Skin of body (tissue), 2 donors: Measurements from ENCODE around the gene CNPY1. TPM values are rescaled to one million over a fixed set of nuclear protein-coding genes. Genes with fewer than 3 reads are reported as not detected.

Experiments
- DNase-seq: peaks from one replicate; lab custom pipeline; 2025; lab: John Stamatoyannopoulos, UW
- total RNA-seq: library from RNA; depleted of rRNA; stranded (reverse); fragments of >200 nt; gene quantifications from one replicate; pipeline ENCODE4 v1.2.3, GENCODE V29; 2014

CNPY1 gene
- total RNA-seq, 1 donor from 2014 or later: 0.10 TPM

DNA sequence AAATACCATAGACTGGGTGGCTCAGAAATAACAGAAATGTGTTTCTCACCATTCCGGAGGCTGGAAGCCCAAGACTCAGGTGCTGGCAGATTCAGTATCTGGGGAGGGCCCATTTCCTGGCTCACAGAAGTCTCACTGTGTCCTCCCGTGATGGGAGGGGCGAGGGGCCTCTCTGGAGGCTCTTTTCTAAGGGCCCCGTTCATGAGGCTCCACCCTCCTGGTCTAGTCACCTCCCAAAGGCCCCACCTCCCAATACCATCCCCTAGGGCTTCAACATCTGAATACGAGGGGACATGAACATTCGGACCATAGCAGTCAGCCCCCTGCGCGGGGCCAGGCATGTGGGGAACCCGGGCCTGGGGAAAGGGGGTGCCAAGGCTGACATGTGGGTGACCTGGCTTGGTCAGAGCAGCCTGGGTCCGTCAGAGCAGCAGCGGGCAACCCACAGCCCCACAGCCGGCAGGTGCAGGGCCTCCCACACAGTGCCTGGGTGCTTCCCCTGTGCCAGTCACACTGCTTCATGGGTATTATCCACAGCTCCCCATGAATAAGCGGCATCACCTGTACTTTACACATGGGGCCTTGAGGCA, 13.3 kb upstream of the CNPY1 start:
- no peak for DNase-seq

DNA sequence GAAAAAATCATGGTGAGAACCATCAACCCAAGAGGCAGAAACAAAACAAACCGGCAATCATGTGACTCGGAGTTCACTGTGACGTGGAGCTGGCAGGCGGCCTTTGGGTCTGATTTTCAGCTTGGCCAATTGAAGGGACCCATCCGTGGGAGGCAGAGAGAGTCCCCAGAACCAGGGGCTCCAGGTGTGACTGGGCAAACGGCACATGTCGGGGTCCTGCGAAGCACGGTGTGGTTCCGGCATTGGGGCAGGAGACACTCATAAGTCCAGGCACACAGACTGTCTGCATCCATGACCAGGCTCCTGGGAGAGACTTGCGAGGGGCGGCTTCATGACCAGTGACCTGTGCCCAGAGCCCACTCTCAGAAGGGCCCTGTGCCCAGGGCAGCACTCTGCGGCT, 12.6 kb upstream of the CNPY1 start:
- DNase-seq: no peak

GRCh38 chr7:155558351-155558750, 12.0 kb upstream of the CNPY1 start:
- no peak for DNase-seq

GRCh38 chr7:155557778-155558177, 11.4 kb upstream of the CNPY1 start:
- DNase-seq: no peak

DNA sequence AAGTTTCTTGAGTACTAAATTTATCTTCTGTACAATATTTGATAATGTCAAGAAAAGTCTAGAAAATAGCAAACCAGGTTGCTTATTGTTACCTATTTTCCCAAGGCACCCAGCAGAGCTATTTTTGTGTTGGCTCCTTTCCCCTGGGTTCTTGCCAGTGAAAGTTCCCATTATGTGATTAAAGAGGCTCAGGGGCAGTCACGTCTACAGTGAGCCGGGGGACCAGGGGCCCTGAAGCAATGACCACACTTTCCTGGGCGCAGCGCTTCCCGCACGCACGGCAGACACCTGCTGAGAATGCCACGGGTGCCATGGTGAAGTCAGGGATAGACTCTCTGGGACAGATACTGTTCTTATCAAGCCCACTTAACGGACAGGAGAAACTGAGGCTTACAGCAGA, 10.4 kb upstream of the CNPY1 start:
- DNase-seq: no peak

GRCh38 chr7:155555116-155555695, 8.8 kb upstream of the CNPY1 start:
- no peak for DNase-seq

GRCh38 chr7:155553871-155554270, 7.5 kb upstream of the CNPY1 start:
- DNase-seq: no peak

GRCh38 chr7:155551785-155552611, 5.6 kb upstream of the CNPY1 start:
- DNase-seq: no peak

DNA sequence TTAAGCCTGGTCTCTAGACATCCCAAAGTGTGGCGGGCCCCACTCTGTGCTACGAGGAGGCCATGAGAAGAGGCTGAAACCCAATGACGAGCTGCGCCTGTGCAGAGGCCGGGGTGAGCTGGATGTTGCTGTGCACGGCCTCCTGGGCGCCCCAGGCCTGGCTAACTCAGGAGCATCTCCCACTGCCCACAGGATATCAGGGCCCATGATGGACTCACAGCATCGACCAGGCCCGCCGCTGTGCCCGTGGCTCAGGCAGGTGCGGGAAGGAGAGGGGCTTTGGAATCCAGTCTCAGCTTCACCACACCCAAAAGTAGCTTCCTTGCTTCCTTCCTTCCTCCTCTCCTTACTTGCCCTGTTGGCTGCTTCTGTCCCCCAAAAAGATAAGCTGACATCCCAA, 4.6 kb upstream of the CNPY1 start:
- DNase-seq: no peak

GRCh38 chr7:155549226-155549625, 2.9 kb upstream of the CNPY1 start:
- no peak for DNase-seq

DNA sequence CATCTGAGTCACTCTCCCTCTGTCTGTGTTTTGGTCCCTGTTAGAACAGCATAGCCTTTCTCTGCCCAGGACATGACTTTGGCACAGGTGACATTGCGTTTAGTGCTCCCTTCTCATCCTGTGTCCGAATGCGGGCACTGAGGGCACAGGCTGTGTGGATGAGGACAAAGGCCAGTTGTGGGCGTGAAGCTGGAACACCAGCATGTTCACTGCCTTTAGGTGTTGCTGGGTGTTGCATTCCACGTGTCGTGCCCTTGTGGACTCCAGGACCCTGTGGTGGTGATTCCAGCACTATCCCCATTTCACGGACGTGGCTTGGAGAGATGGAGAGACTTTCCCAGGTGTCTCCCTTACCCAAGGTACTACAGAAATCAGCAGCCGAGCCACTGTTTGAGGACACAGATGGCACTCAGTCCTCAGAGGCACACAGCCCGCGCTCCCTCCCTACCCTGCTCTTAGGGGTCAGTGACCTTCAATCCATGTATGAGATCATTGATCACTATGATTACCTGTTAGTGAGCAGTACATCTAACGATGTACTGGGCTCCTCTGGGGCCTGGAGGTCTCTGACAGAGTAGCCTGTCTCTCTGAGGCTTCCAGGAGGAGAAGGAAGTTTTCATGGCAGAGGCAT, 917 bp upstream of the CNPY1 start:
- no peak for DNase-seq

- DNase-seq: no peak
These were observed 1.0 kb downstream of the CNPY1 start for GRCh38 chr7:155545348-155545747.

DNA sequence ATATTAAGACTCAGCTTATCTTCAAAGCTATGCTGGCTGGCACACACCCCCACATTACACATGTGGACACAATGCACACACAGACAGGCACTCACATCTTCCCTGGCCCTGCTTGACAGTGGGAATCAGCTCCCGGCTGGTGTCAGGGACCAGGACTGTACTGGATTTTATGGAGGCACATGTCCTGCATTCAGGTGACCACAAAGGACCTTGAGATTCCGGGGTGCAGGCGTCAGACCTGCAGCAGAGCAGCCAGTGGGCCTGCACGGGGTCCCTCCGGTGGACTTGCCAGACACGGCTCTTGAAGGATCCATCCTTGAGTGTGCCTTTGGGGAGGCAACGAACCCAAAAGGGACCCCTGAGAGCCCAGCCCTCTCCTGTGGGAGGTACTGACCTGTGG, 1.9 kb downstream of the CNPY1 start:
- no peak for DNase-seq

- DNase-seq: no peak
These were observed 2.4 kb downstream of the CNPY1 start for GRCh38 chr7:155543926-155544325.

DNA sequence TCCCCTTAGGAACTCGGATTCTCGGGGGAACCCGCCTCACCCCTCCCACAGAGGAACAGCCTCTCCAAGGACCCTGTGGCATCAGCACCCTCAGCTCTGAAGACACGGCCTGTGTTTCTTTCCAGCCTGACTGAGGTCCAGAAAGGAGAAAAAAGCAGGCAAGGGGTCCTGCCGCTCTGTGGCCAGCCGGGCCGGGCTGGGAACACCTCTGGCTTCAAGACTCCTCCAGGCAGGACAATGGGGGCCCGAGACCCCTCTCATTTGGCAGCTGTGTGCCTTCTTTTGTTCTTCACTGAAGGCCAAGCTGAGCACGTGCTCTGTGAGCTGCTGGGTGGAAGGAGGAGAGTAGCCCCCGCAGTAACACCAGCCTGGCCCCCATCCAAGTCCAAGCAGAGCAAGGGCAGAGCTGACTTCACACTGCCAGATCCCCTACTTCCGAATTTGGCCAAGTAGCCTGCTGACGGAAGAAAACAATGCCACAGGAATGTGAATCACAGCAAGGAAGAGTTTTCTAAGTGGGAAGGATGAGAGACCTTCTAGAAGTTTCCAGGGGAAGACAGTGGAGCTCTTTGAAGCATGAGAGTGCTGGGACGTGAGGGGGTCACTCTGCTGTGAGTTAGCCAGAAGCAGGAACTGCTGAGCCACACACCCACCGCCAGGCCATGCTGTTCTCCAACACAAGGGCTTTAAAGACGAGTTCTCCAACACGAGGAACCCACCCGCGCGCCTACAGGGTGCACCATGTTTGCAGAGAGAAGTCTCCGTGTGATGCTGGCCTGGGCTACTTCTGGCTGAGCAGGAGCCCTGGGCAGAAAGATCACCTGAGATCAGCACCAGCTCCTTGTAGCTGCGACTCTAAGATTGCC, 3.1 kb downstream of the CNPY1 start:
- no peak for DNase-seq

- no peak for DNase-seq
These were observed 4.2 kb downstream of the CNPY1 start for GRCh38 chr7:155541986-155542675.

DNA sequence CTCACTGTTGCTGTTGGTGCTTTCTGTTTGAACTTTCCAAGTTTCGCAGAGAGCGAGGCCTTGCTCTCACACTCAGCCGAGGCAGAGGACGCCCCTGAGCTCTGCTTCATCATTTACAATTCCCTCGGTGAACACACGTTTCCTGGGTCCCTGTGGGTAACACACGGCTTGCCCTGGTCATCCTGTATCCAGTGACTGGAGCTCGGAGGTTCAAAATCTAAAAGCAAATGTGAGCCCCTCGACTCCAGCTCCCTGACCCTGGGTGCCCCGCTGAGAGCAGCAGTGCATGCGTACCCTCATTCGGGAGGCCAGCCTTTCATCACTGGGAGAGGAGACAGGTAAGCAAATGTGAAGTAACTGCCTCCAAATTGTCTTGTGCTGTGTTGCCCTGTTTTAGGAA, 5.8 kb downstream of the CNPY1 start:
- no peak for DNase-seq

DNA sequence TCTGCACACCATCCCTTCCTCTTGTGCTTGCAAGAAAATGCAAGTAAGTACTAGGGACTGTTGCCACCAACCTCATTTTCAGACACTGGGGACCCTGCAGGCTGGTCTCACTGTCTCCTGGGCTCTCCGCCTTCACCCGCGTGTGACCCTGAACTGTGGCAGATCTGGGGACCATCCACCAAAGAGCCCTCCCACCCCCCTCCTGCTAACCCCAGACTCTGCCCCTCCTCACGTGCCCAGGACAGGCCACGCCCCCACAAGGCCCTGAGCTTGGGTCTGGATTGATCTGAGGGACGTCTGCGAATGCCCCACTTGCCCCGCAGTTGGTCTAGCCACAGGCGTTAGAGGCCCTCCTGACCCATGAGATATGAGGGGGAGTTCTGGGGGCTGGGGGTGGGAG, 8.1 kb downstream of the CNPY1 start:
- no peak for DNase-seq

GRCh38 chr7:155536451-155536850, 9.9 kb downstream of the CNPY1 start:
- no peak for DNase-seq

- no peak for DNase-seq
These were observed 11.7 kb downstream of the CNPY1 start for GRCh38 chr7:155534691-155535090.
